Upper lobe of left lung (tissue), 4 donors: ENCODE results near the gene TCP11.

Experiments used
- EP300 ChIP-seq, 4 donors: sonication (generic); formaldehyde crosslinking; IDR thresholded peaks; one replicate each; pipeline ENCODE4 v1.5.1; 2017; ENCODE audit warnings: antibody characterized with exemption in 4 of 4, control low read depth in 2 of 4
- POLR2A ChIP-seq, 4 donors: fragments of 450-650 bp; IDR thresholded peaks; one replicate each; pipeline ENCODE4 v1.5.1; 2016 to 2017; ENCODE audit warnings: antibody characterized with exemption in 4 of 4, mild to moderate bottlenecking in 2 of 4

GRCh38 chr6:35170891-35171290 lies 29.8 kb upstream of the TCP11 start:
- TF ChIP-seq POLR2A (IDR thresholded peaks at IDR 0.05) = no peak
- TF ChIP-seq EP300 (IDR thresholded peaks at IDR 0.05) = no peak
